Caco-2 (cell line): ENCODE data around the gene CA7. TPM values are rescaled to one million over a fixed set of nuclear protein-coding genes. Genes with fewer than 3 reads are reported as not detected.
A peak's percentile ranks its signal among the peaks of the same experiment; 100 is the strongest.

ENCODE experiments used
- Bru-seq: library from RNA; stranded (reverse); fragments of 400-500 nt; gene quantifications from one replicate; lab custom pipeline; 2021; lab: Mats Ljungman, UMichigan
- BruChase-seq, 2 experiments: library from RNA; stranded (reverse); fragments of 400-500 nt; gene quantifications; one replicate each; lab custom pipeline; 2021; lab: Mats Ljungman, UMichigan
- BruUV-seq: library from RNA; stranded (reverse); fragments of 400-500 nt; replicated peaks from 2 replicates; lab custom pipeline; 2021; lab: Mats Ljungman, UMichigan
- CTCF ChIA-PET: fragments of 300-600 bp; sonication (Branson Sonifier 250); formaldehyde crosslinking; loops from one replicate; lab custom pipeline; 2022; ENCODE audit warnings: antibody characterized with exemption; lab: Charles Lee
- POLR2A ChIA-PET: fragments of 300-600 bp; sonication (Branson Sonifier 250); formaldehyde crosslinking; loops from one replicate; lab custom pipeline; 2022; ENCODE audit warnings: antibody characterized with exemption; lab: Charles Lee
- DNase-seq, 2 experiments: peaks; one replicate each; pipeline versions ENCODE4 v3.0.0 to v3.0.0-alpha.2; 2020 to 2022
- H3K27me3 ChIP-seq: replicated peaks from 2 replicates; pipeline ENCODE4 v1.6.0; 2011; ENCODE audit warnings: low read length; ENCODE audit not compliant: control insufficient read depth, insufficient read depth
- H3K36me3 ChIP-seq: 2 replicates; pipeline ENCODE4 v1.5.1; 2011; ENCODE audit warnings: low read length; ENCODE audit not compliant: control insufficient read depth, insufficient read depth
- H3K4me1 ChIP-seq: fragments of 250-450 bp; sonication (Bioruptor Pico); 2 replicates; pipeline ENCODE4 v1.5.1; 2020; ENCODE audit warnings: mild to moderate bottlenecking
- H3K4me3 ChIP-seq: 2 replicates; pipeline ENCODE4 v1.5.1; 2011; ENCODE audit warnings: low read depth, mild to moderate bottlenecking, control low read depth, low read length
- H3K9me3 ChIP-seq: fragments of 250-450 bp; sonication (Bioruptor Pico); 2 replicates; pipeline ENCODE4 v1.5.1; 2020; ENCODE audit warnings: mild to moderate bottlenecking, moderate library complexity
- H3K27ac Mint-ChIP-seq: one replicate; pipeline ENCODE4 v1.8.0; 2022; ENCODE audit warnings: mixed read lengths; ENCODE audit not compliant: unreplicated experiment
- H3K27me3 Mint-ChIP-seq: one replicate; pipeline ENCODE4 v1.8.0; 2022; ENCODE audit warnings: mixed read lengths; ENCODE audit not compliant: insufficient read depth, unreplicated experiment
- H3K36me3 Mint-ChIP-seq: one replicate; pipeline ENCODE4 v1.8.0; 2022; ENCODE audit warnings: mild to moderate bottlenecking, mixed read lengths; ENCODE audit not compliant: insufficient read depth, unreplicated experiment
- H3K4me1 Mint-ChIP-seq: one replicate; pipeline ENCODE4 v1.8.0; 2022; ENCODE audit warnings: low read depth, mixed read lengths; ENCODE audit not compliant: unreplicated experiment
- H3K4me3 Mint-ChIP-seq: one replicate; pipeline ENCODE4 v1.8.0; 2022; ENCODE audit warnings: mild to moderate bottlenecking, moderate library complexity, mixed read lengths; ENCODE audit not compliant: unreplicated experiment
- H3K9me3 Mint-ChIP-seq: one replicate; pipeline ENCODE4 v1.8.0; 2022; ENCODE audit warnings: mixed read lengths; ENCODE audit not compliant: unreplicated experiment
- CTCF ChIP-seq, 2 experiments: fragments of 200-600 bp in 1 of 2; IDR thresholded peaks; 1 replicate in 1 of 2; 2 replicates in 1 of 2; pipeline versions ENCODE4 v1.5.1 to v1.8.0; 2011 to 2022; ENCODE audit warnings: antibody characterized with exemption in 1 of 2, control low read depth in 1 of 2, inconsistent platforms in 1 of 2, low read depth in 1 of 2, low read length in 1 of 2, mild to moderate bottlenecking in 1 of 2, moderate library complexity in 1 of 2; ENCODE audit not compliant: insufficient read depth in 1 of 2, severe bottlenecking in 1 of 2, unreplicated experiment in 1 of 2
- intact Hi-C: fragments of 100-400 bp; cut with micrococcal nuclease; formaldehyde crosslinking; loops from one replicate; pipeline ENCODE4 v1.10.0; 2022; ENCODE audit not compliant: unreplicated experiment
- long read RNA-seq: library from polyadenylated mRNA; stranded (forward); transcript quantifications from one replicate; pipeline ENCODE4 v2.0.0, GENCODE V29; 2022
- total RNA-seq: library from RNA; stranded (reverse); gene quantifications from 2 replicates; pipeline ENCODE4 v1.2.3, GENCODE V29; 2022

Gene CA7
- 0.35 and 0.68 TPM in 2 replicates for total RNA-seq
- Bru-seq, nascent RNA: percentile 14 among the genes with signal in this experiment
- BruChase-seq, experiment 1, labeled RNA remaining after a 2-hour chase: percentile 8 among the genes with signal in this experiment
- percentile 12 among the genes with signal in this experiment for BruChase-seq, experiment 2, labeled RNA remaining after a 6-hour chase
- long read RNA-seq, partial matches to known transcripts: 0 of 3 reads
- long read RNA-seq, other reads (novel, unspliced or antisense): 1 of 3 reads

GRCh38 chr16:66844342-66845079 is at the start of gene CA7:
TSS of gene CA7 (plus strand) at chr16:66844414. CDS start at chr16:66844488, 74 bp downstream.
- BruUV-seq: no TSS peak
- no peaks in the 10 kb centered on the region for H3K36me3 ChIP-seq
- POLR2A ChIA-PET: no interaction called here
- no peaks in the 10 kb centered on the region for H3K36me3 Mint-ChIP-seq
- no peak for TF ChIP-seq CTCF (IDR thresholded peaks at IDR 0.05; ENCODE audit: insufficient read depth in 1 of 2, low read depth in 1 of 2, low read length in 1 of 2, severe bottlenecking in 1 of 2, unreplicated experiment in 1 of 2)
- peaks cover 23% of the 10 kb centered on the region for H3K4me1 ChIP-seq
- CTCF ChIA-PET: interaction anchor here (1.6 to 5.3 kb wide), 3 partner anchors 14 to 23 kb away, joined by 10 to 45 read pairs (median 26); partner anchors contain the start of gene NAE1
- no peaks in the 10 kb centered on the region for H3K9me3 Mint-ChIP-seq
- H3K4me1 Mint-ChIP-seq: peaks cover 21% of the 10 kb centered on the region
- peak within 1 kb of the TSS; percentile 43 for H3K4me3 ChIP-seq
- intact Hi-C loops: no loop called here
- H3K27me3 Mint-ChIP-seq: peaks cover 13% of the 10 kb centered on the region
- DNase-seq: peak in 1 of 2 experiments; percentile 33
- H3K27me3 ChIP-seq: no peaks in the 10 kb centered on the region; the same call in 1 of the 2 replicates
- peak within 1 kb of the TSS; percentile 68 for H3K4me3 Mint-ChIP-seq
- no peak within 1 kb of the TSS for H3K27ac Mint-ChIP-seq
- no peaks in the 10 kb centered on the region for H3K9me3 ChIP-seq

GRCh38 chr16:66798161-66798560 is 46.1 kb upstream of the CA7 start:
- Mint-ChIP-seq H3K27ac (no peak overlapping the region), H3K27me3 (no peaks in the 10 kb centered on the region), H3K9me3 (no peaks in the 10 kb centered on the region), H3K4me3 (no peak overlapping the region), H3K4me1 (no peaks in the 10 kb centered on the region), H3K36me3 (no peaks in the 10 kb centered on the region)
- ChIA-PET POLR2A (no interaction called here), CTCF (no interaction called here)
- intact Hi-C loops: no loop called here
- DNase-seq: no peak
- Histone ChIP-seq H3K4me1 (no peaks in the 10 kb centered on the region), H3K9me3 (no peaks in the 10 kb centered on the region), H3K27me3 (no peaks in the 10 kb centered on the region), H3K4me3 (no peak overlapping the region), H3K36me3 (no peaks in the 10 kb centered on the region; the same call in 1 of the 2 replicates)
- TF ChIP-seq CTCF (IDR thresholded peaks at IDR 0.05; ENCODE audit: insufficient read depth in 1 of 2, low read depth in 1 of 2, low read length in 1 of 2, severe bottlenecking in 1 of 2, unreplicated experiment in 1 of 2): no peak
- BruUV-seq: no TSS peak

- no peak overlapping the region for H3K4me3 ChIP-seq
- DNase-seq: no peak
- H3K9me3 ChIP-seq: no peaks in the 10 kb centered on the region
- Mint-ChIP-seq H3K36me3 (peaks cover 25% of the 10 kb centered on the region), H3K27ac (no peak overlapping the region), H3K4me1 (no peaks in the 10 kb centered on the region), H3K4me3 (no peak overlapping the region), H3K27me3 (no peaks in the 10 kb centered on the region), H3K9me3 (no peaks in the 10 kb centered on the region)
- CTCF ChIA-PET: interaction anchor here (0.5 kb wide), 1 partner anchor 1222 kb away, joined by 4 read pairs; no protein-coding TSS in a partner anchor
- H3K27me3 ChIP-seq: no peaks in the 10 kb centered on the region
- H3K36me3 ChIP-seq: no peaks in the 10 kb centered on the region; the same call in 1 of the 2 replicates
- POLR2A ChIA-PET: no interaction called here
- no peak for TF ChIP-seq CTCF (IDR thresholded peaks at IDR 0.05; ENCODE audit: insufficient read depth in 1 of 2, low read depth in 1 of 2, low read length in 1 of 2, severe bottlenecking in 1 of 2, unreplicated experiment in 1 of 2)
- no peaks in the 10 kb centered on the region for H3K4me1 ChIP-seq
- intact Hi-C loops: no loop called here
- BruUV-seq: no TSS peak
Measured at GRCh38 chr16:66800856-66801255, 43.4 kb upstream of the CA7 start.
